K562 (cell line): Measurements from ENCODE around the gene SUDS3. TPM values are rescaled to one million over a fixed set of nuclear protein-coding genes. Genes with fewer than 3 reads are reported as not detected.

Experiments
- ARNT ChIP-seq, 2 experiments: fragments of 450-650 bp; IDR thresholded peaks; 2 replicates each; pipeline ENCODE4 v1.6.1; 2016; ENCODE audit warnings: mild to moderate bottlenecking in 1 of 2
- GABPA ChIP-seq: fragments of 200-800 bp; sonication (Bioruptor generic); conservative IDR thresholded peaks from 2 replicates; pipeline ENCODE4 v1.6.1; 2016; ENCODE audit warnings: low read depth, missing genetic modification characterization, missing compliant biosample characterization
- GATA2 ChIP-seq: sonication (generic); formaldehyde crosslinking; IDR thresholded peaks from 2 replicates; pipeline ENCODE4 v1.4.0; 2020; ENCODE audit warnings: mild to moderate bottlenecking, missing genetic modification reagents
- GTF2E2 ChIP-seq: fragments of 200-800 bp; sonication (Bioruptor generic); IDR thresholded peaks from 2 replicates; pipeline ENCODE4 v1.6.1; 2016; ENCODE audit warnings: missing genetic modification characterization, missing compliant biosample characterization
- HEY1 ChIP-seq: fragments of 250-450 bp; sonication (Bioruptor Pico); IDR thresholded peaks from 2 replicates; pipeline ENCODE4 v1.5.0; 2020; ENCODE audit warnings: mild to moderate bottlenecking, moderate library complexity, borderline replicate concordance
- HMG20B ChIP-seq: fragments of 250-450 bp; sonication (Bioruptor Pico); IDR thresholded peaks from 2 replicates; pipeline ENCODE4 v1.5.0; 2021; ENCODE audit warnings: mild to moderate bottlenecking
- KLF6 ChIP-seq: fragments of 250-450 bp; sonication (Bioruptor Pico); IDR thresholded peaks from 2 replicates; pipeline ENCODE4 v1.4.0; 2020; ENCODE audit warnings: mild to moderate bottlenecking, moderate library complexity, borderline replicate concordance
- MAZ ChIP-seq, 2 experiments: fragments of 450-650 bp in 1 of 2; sonication (generic) in 1 of 2; formaldehyde crosslinking; IDR thresholded peaks in 1 of 2; conservative IDR thresholded peaks in 1 of 2; 2 replicates each; pipeline versions ENCODE4 v1.4.0 to v1.5.0; 2020; ENCODE audit warnings: mild to moderate bottlenecking in 1 of 2, missing genetic modification reagents in 1 of 2
- MEF2D ChIP-seq: conservative IDR thresholded peaks from 2 replicates; pipeline ENCODE4 v1.6.1; 2016; ENCODE audit warnings: low read depth, missing genetic modification characterization, missing compliant biosample characterization
- MNT ChIP-seq, 2 experiments: fragments of 450-650 bp; conservative IDR thresholded peaks; 2 replicates each; pipeline ENCODE4 v1.6.1; 2017; ENCODE audit warnings: mild to moderate bottlenecking in 2 of 2, moderate library complexity in 2 of 2
- POLR3A ChIP-seq: IDR thresholded peaks from 2 replicates; pipeline ENCODE4 v1.6.1; 2011; ENCODE audit warnings: borderline replicate concordance, mild to moderate bottlenecking, moderate library complexity; ENCODE audit not compliant: insufficient read length, insufficient read depth; ENCODE audit errors: extremely low read depth
- RREB1 ChIP-seq: fragments of 250-450 bp; sonication (Bioruptor Pico); IDR thresholded peaks from 2 replicates; pipeline ENCODE4 v1.4.0; 2020
- ZBTB1 ChIP-seq: sonication (generic); formaldehyde crosslinking; IDR thresholded peaks from 2 replicates; pipeline ENCODE4 v1.8.1; 2023; ENCODE audit warnings: missing genetic modification reagents, low read depth, mild to moderate bottlenecking, borderline replicate concordance
- polyA plus RNA-seq, 8 experiments: library from polyadenylated mRNA; depleted of rRNA in 4 of 8; stranded (reverse) in 5 of 8; unstranded in 3 of 8; fragments of >200 nt; fragmentation: Nextera tagmentation in 2 of 8; fragmentation: Illumina TruSeq in 1 of 8; extraction: Ambion mirVana in 2 of 8; extraction: Trizol in 1 of 8; gene quantifications; 2 replicates each; pipeline versions ENCODE4 v1.2.1 to v1.2.3, GENCODE V29; 2011 to 2014; ENCODE audit warnings: inconsistent platforms in 1 of 8, missing spikeins in 1 of 8
- total RNA-seq, 7 experiments: library from RNA; depleted of rRNA in 6 of 7; stranded (reverse); fragments of >200 nt in 6 of 7; fragmentation: Illumina TruSeq in 2 of 7; extraction: Trizol in 2 of 7; gene quantifications; 2 replicates each; pipeline versions ENCODE4 v1.2.1 to v1.2.3, GENCODE V29; 2011 to 2021; ENCODE audit warnings: low replicate concordance in 1 of 7
- TF ChIP-seq, protein P1 (sequence below): fragments of 450-650 bp; IDR thresholded peaks from 2 replicates; pipeline ENCODE4 v1.7.0; 2016; ENCODE audit warnings: borderline replicate concordance
- TF ChIP-seq, protein P2 (sequence below): fragments of 450-650 bp; IDR thresholded peaks from 2 replicates; pipeline ENCODE4 v1.6.1; 2016; ENCODE audit warnings: mild to moderate bottlenecking

The SUDS3 gene
- total and polyA plus RNA-seq, 9 of the 15 experiments (the other 6 are each of a cell fraction or from before 2014, with no cell fraction given) = 6.6 to 30.5 (median 23.3) TPM

- TF ChIP-seq HEY1 (CRISPR knock-in tag) (peak; percentile 92), MNT (conservative IDR thresholded peaks at IDR 0.05) (0 out of 4 replicates have a peak, but pooled peaks of 1 of the 2 experiments have one; percentile 22), GTF2E2 (tag) (no peak), GABPA (tag) (peak; percentile 47; the same call in 1 of the 2 replicates), MEF2D (tag) (peak; percentile 87), POLR3A (no peak), ZBTB1 (CRISPR knock-in tag) (no peak), GATA2 (CRISPR knock-in tag) (peak; percentile 90), MAZ (CRISPR knock-in tag; conservative IDR thresholded peaks at IDR 0.05 in 1 of 2, IDR thresholded peaks at IDR 0.05 in 1 of 2) (peak; percentile 34 to 44; a peak in 1 of 4 replicates), ARNT (IDR thresholded peaks at IDR 0.05) (peak; percentile 86 to 87), RREB1 (CRISPR knock-in tag) (no peak), HMG20B (no peak), KLF6 (CRISPR knock-in tag) (peak; percentile 50; the same call in 1 of the 2 replicates)
- TF ChIP-seq, protein P1, sequence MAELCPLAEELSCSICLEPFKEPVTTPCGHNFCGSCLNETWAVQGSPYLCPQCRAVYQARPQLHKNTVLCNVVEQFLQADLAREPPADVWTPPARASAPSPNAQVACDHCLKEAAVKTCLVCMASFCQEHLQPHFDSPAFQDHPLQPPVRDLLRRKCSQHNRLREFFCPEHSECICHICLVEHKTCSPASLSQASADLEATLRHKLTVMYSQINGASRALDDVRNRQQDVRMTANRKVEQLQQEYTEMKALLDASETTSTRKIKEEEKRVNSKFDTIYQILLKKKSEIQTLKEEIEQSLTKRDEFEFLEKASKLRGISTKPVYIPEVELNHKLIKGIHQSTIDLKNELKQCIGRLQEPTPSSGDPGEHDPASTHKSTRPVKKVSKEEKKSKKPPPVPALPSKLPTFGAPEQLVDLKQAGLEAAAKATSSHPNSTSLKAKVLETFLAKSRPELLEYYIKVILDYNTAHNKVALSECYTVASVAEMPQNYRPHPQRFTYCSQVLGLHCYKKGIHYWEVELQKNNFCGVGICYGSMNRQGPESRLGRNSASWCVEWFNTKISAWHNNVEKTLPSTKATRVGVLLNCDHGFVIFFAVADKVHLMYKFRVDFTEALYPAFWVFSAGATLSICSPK = peak; percentile 85; the same call in 1 of the 2 replicates
- TF ChIP-seq, protein P2, sequence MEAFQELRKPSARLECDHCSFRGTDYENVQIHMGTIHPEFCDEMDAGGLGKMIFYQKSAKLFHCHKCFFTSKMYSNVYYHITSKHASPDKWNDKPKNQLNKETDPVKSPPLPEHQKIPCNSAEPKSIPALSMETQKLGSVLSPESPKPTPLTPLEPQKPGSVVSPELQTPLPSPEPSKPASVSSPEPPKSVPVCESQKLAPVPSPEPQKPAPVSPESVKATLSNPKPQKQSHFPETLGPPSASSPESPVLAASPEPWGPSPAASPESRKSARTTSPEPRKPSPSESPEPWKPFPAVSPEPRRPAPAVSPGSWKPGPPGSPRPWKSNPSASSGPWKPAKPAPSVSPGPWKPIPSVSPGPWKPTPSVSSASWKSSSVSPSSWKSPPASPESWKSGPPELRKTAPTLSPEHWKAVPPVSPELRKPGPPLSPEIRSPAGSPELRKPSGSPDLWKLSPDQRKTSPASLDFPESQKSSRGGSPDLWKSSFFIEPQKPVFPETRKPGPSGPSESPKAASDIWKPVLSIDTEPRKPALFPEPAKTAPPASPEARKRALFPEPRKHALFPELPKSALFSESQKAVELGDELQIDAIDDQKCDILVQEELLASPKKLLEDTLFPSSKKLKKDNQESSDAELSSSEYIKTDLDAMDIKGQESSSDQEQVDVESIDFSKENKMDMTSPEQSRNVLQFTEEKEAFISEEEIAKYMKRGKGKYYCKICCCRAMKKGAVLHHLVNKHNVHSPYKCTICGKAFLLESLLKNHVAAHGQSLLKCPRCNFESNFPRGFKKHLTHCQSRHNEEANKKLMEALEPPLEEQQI = peak; percentile 84; the same call in 1 of the 2 replicates
Observed at GRCh38 chr12:118330421-118331018, 45.8 kb upstream of the SUDS3 start (continued).
